SK-N-SH treated with all-trans-retinoic acid at 6 μM for 48 hours (cell line): ENCODE data around the gene FOXP4.

Experiments
- ATAC-seq: fragments of 200-7000 bp; cut with Tn5 transposase; 3 replicates; pipeline ENCODE4 v1.9.1; 2020; ENCODE audit warnings: mild to moderate bottlenecking, moderate library complexity
- ARNTL ChIP-seq: fragments of 450-650 bp; formaldehyde crosslinking; IDR thresholded peaks from 2 replicates; pipeline ENCODE4 v1.5.0; 2020; ENCODE audit warnings: low read depth, mild to moderate bottlenecking, moderate library complexity, borderline replicate concordance
- BACH2 ChIP-seq: fragments of 250-450 bp; sonication (Bioruptor Pico); IDR thresholded peaks from 2 replicates; pipeline ENCODE4 v1.9.0; 2021; ENCODE audit warnings: mild to moderate bottlenecking, borderline replicate concordance
- CSDC2 ChIP-seq: fragments of 250-450 bp; sonication (Bioruptor Pico); IDR thresholded peaks from 2 replicates; pipeline ENCODE4 v1.5.0; 2020; ENCODE audit warnings: mild to moderate bottlenecking, moderate library complexity
- ESRRG ChIP-seq: fragments of 250-450 bp; sonication (Bioruptor Pico); IDR thresholded peaks from 2 replicates; pipeline ENCODE4 v1.6.1; 2021; ENCODE audit warnings: mild to moderate bottlenecking
- GLIS3 ChIP-seq: fragments of 250-450 bp; sonication (Bioruptor Pico); IDR thresholded peaks from 2 replicates; pipeline ENCODE4 v1.5.0; 2020; ENCODE audit warnings: mild to moderate bottlenecking, moderate library complexity
- ISL1 ChIP-seq: fragments of 250-450 bp; sonication (Bioruptor Pico); IDR thresholded peaks from 2 replicates; pipeline ENCODE4 v2.1.2; 2022; ENCODE audit warnings: mild to moderate bottlenecking, moderate library complexity
- PPARA ChIP-seq: fragments of 250-450 bp; sonication (Bioruptor Pico); IDR thresholded peaks from 2 replicates; pipeline ENCODE4 v1.5.0; 2020; ENCODE audit warnings: mild to moderate bottlenecking, borderline replicate concordance
- RARB ChIP-seq: fragments of 250-450 bp; sonication (Bioruptor Pico); IDR thresholded peaks from 2 replicates; pipeline ENCODE4 v1.8.0; 2021; ENCODE audit warnings: mild to moderate bottlenecking, moderate library complexity
- SNAI2 ChIP-seq: fragments of 250-450 bp; sonication (Bioruptor Pico); IDR thresholded peaks from 2 replicates; pipeline ENCODE4 v1.5.0; 2020; ENCODE audit warnings: mild to moderate bottlenecking, moderate library complexity
- TCF4 ChIP-seq: fragments of 250-450 bp; sonication (Bioruptor Pico); IDR thresholded peaks from 2 replicates; pipeline ENCODE4 v1.8.0; 2021; ENCODE audit warnings: mild to moderate bottlenecking, moderate library complexity, borderline replicate concordance
- TOX ChIP-seq: fragments of 250-450 bp; sonication (Bioruptor Pico); IDR thresholded peaks from 2 replicates; pipeline ENCODE4 v1.8.0; 2021; ENCODE audit warnings: mild to moderate bottlenecking, moderate library complexity, borderline replicate concordance
- TSHZ2 ChIP-seq: fragments of 250-450 bp; sonication (Bioruptor Pico); IDR thresholded peaks from 2 replicates; pipeline ENCODE4 v1.5.0; 2020; ENCODE audit warnings: mild to moderate bottlenecking, moderate library complexity
- ZC3H10 ChIP-seq: fragments of 250-450 bp; sonication (Bioruptor Pico); IDR thresholded peaks from 2 replicates; pipeline ENCODE4 v1.5.1; 2021; ENCODE audit warnings: mild to moderate bottlenecking, moderate library complexity
- ZFP3 ChIP-seq: fragments of 250-450 bp; sonication (Bioruptor Pico); IDR thresholded peaks from 2 replicates; pipeline ENCODE4 v1.5.0; 2020; ENCODE audit warnings: mild to moderate bottlenecking, moderate library complexity
- ZFP30 ChIP-seq: fragments of 450-650 bp; formaldehyde crosslinking; IDR thresholded peaks from 2 replicates; pipeline ENCODE4 v1.5.0; 2022; ENCODE audit warnings: mild to moderate bottlenecking, moderate library complexity
- ZNF565 ChIP-seq: fragments of 450-650 bp; formaldehyde crosslinking; conservative IDR thresholded peaks from 2 replicates; pipeline ENCODE4 v1.5.0; 2020; ENCODE audit warnings: low read depth, mild to moderate bottlenecking, moderate library complexity
- ZNF70 ChIP-seq: fragments of 450-650 bp; formaldehyde crosslinking; IDR thresholded peaks from 2 replicates; pipeline ENCODE4 v1.5.0; 2020; ENCODE audit warnings: mild to moderate bottlenecking, moderate library complexity
- ZNF8 ChIP-seq: fragments of 450-650 bp; formaldehyde crosslinking; IDR thresholded peaks from 2 replicates; pipeline ENCODE4 v1.5.0; 2020; ENCODE audit warnings: mild to moderate bottlenecking, moderate library complexity
- TF ChIP-seq, protein P1 (sequence below): fragments of 250-450 bp; sonication (Bioruptor Pico); IDR thresholded peaks from 2 replicates; pipeline ENCODE4 v1.8.0; 2020; ENCODE audit warnings: mild to moderate bottlenecking, moderate library complexity, borderline replicate concordance
- TF ChIP-seq, protein P2 (sequence below): fragments of 250-450 bp; sonication (Bioruptor Pico); IDR thresholded peaks from 2 replicates; pipeline ENCODE4 v1.5.1; 2021; ENCODE audit warnings: mild to moderate bottlenecking, moderate library complexity

FOXP4 gene

GRCh38 chr6:41500561-41500960 is 45.6 kb upstream of the FOXP4 start:
- no peak for ATAC-seq
- TF ChIP-seq TCF4 (no peak), PPARA (CRISPR knock-in tag) (no peak), RARB (no peak), ESRRG (CRISPR knock-in tag) (no peak), ZFP30 (CRISPR knock-in tag) (no peak), ISL1 (CRISPR knock-in tag) (no peak), ZNF70 (CRISPR knock-in tag) (no peak), GLIS3 (CRISPR knock-in tag) (no peak), CSDC2 (no peak), TOX (CRISPR knock-in tag) (no peak), ZC3H10 (CRISPR knock-in tag) (no peak), ZNF565 (CRISPR knock-in tag) (no peak), ZFP3 (CRISPR knock-in tag) (no peak)
- TF ChIP-seq, protein P1, sequence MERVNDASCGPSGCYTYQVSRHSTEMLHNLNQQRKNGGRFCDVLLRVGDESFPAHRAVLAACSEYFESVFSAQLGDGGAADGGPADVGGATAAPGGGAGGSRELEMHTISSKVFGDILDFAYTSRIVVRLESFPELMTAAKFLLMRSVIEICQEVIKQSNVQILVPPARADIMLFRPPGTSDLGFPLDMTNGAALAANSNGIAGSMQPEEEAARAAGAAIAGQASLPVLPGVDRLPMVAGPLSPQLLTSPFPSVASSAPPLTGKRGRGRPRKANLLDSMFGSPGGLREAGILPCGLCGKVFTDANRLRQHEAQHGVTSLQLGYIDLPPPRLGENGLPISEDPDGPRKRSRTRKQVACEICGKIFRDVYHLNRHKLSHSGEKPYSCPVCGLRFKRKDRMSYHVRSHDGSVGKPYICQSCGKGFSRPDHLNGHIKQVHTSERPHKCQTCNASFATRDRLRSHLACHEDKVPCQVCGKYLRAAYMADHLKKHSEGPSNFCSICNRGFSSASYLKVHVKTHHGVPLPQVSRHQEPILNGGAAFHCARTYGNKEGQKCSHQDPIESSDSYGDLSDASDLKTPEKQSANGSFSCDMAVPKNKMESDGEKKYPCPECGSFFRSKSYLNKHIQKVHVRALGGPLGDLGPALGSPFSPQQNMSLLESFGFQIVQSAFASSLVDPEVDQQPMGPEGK, result no peak
- TF ChIP-seq, all 23 proteins: peak for 0

- no peak for ATAC-seq
- TF ChIP-seq ZNF565 (CRISPR knock-in tag) (no peak), GLIS3 (CRISPR knock-in tag) (no peak), BACH2 (CRISPR knock-in tag) (no peak), PPARA (CRISPR knock-in tag) (no peak)
- TF ChIP-seq, protein P2, sequence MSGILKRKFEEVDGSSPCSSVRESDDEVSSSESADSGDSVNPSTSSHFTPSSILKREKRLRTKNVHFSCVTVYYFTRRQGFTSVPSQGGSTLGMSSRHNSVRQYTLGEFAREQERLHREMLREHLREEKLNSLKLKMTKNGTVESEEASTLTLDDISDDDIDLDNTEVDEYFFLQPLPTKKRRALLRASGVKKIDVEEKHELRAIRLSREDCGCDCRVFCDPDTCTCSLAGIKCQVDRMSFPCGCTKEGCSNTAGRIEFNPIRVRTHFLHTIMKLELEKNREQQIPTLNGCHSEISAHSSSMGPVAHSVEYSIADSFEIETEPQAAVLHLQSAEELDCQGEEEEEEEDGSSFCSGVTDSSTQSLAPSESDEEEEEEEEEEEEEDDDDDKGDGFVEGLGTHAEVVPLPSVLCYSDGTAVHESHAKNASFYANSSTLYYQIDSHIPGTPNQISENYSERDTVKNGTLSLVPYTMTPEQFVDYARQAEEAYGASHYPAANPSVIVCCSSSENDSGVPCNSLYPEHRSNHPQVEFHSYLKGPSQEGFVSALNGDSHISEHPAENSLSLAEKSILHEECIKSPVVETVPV, result no peak
These were observed 43.6 kb upstream of the FOXP4 start for GRCh38 chr6:41502566-41502916.

GRCh38 chr6:41502917-41503671 is 43.1 kb upstream of the FOXP4 start:
- no peak for TF ChIP-seq TSHZ2 (CRISPR knock-in tag)
- no peak for TF ChIP-seq BACH2 (CRISPR knock-in tag)
- no peak for TF ChIP-seq RARB
- no peak for TF ChIP-seq ZNF565 (CRISPR knock-in tag)
- no peak for TF ChIP-seq ZNF8 (CRISPR knock-in tag)
- no peak for TF ChIP-seq ZFP3 (CRISPR knock-in tag)
- no peak for TF ChIP-seq ISL1 (CRISPR knock-in tag)
- TF ChIP-seq ESRRG (CRISPR knock-in tag), result no peak
- no peak for TF ChIP-seq ZC3H10 (CRISPR knock-in tag)
- TF ChIP-seq, protein P1, result no peak
- TF ChIP-seq SNAI2 (CRISPR knock-in tag), result no peak
- TF ChIP-seq ZNF70 (CRISPR knock-in tag), result no peak
- no peak for TF ChIP-seq ARNTL
- no peak for TF ChIP-seq TOX (CRISPR knock-in tag)
- no peak for TF ChIP-seq TCF4
- TF ChIP-seq, protein P2, result no peak
- TF ChIP-seq, all 23 proteins: peak for 0

More at GRCh38 chr6:41502917-41503671, 43.1 kb upstream of the FOXP4 start:
- ATAC-seq, result no peak
